HG03460 (cell line): ENCODE data around the gene DHX34.

Experiments
- ATAC-seq: cut with Tn5 transposase; IDR thresholded peaks from one replicate; pipeline ENCODE4 v1.9.1; 2021; ENCODE audit not compliant: unreplicated experiment

DHX34 gene

DNA sequence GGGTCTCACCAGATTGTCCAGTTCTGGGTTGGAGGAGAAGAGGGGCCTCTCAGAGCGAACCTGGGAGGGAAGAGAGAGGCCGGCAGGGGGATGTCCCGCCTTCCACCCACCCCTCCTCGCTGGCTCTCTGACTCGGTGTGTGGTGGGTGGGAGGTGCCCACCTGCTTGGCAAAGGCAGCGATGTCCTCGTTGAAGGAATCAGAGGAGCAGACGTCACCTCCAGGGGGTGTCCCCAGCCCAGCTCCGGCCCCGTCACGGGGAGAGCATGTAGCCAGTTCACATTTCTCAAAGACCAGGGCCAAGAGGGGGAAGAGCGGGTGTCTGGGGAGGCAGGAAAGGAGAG lies 67.5 kb downstream of the DHX34 start:
- no peak for ATAC-seq

GRCh38 chr19:47417107-47417745 lies 68.1 kb downstream of the DHX34 start:
- no peak for ATAC-seq

GRCh38 chr19:47417746-47418691 lies 68.9 kb downstream of the DHX34 start:
- no peak for ATAC-seq

DNA sequence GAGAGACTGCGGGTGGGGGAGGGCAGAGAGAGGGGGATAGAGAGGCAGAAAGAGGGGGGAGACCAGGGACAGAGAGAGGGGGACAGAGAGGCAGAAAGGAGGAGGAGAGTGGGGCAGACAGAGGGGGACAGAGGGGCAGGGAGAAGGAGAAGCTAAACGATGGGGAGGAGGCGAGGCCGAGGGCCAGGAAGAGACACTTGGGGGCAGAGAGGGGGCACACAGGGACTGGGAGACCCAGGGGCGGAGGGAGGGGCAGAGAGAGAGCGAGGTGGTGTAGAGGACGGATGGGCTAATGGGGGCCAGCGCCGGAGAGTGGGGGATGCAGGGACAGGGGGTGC lies 69.5 kb downstream of the DHX34 start:
- ATAC-seq, result no peak

DNA sequence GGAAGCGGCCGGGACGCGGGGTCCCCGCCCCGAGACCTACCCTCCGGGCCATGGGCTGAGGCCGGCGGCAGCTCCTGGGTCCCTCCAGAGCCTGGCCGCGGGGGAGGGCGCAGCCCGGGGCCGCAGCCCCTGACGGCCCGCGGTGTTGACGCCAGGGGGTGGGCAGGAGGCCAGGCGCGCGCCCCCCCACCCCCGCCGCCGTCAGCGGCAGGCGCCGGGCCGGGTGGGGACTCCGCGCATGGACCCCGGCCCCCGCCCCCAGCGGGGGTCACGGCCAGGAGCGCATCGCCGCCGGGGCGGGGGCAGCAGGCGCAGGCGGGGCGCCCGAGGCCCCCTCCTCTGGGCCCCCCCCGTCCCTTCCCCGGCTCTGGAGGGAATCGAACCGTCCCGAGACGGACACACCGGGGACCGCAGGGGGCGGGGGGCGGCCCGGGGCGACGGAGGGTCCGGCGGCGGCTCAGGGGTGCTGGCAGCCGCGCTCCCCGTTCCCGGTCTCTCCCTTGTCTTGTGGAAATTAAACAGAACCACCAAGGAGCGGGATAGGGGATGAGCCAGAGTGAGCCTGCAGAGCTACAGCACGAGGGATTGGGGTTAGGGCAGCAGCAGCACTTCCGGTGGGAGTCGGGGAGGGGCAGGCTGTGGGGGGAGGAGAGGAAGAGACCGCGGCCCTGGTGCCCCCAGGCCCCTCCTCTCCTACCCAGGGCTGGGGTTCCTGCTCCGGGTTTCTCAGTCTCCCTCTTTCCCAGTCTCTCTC lies 70.1 kb downstream of the DHX34 start, which contains the start of gene MEIS3:
Gene MEIS3, minus strand, starts transcription at position 498 of the 754 bp plus-strand sequence. Its CDS starts 446 bp downstream, at position 52.
- ATAC-seq, result no peak

- ATAC-seq, result no peak
Measured at GRCh38 chr19:47419789-47420188, 70.7 kb downstream of the DHX34 start.

DNA sequence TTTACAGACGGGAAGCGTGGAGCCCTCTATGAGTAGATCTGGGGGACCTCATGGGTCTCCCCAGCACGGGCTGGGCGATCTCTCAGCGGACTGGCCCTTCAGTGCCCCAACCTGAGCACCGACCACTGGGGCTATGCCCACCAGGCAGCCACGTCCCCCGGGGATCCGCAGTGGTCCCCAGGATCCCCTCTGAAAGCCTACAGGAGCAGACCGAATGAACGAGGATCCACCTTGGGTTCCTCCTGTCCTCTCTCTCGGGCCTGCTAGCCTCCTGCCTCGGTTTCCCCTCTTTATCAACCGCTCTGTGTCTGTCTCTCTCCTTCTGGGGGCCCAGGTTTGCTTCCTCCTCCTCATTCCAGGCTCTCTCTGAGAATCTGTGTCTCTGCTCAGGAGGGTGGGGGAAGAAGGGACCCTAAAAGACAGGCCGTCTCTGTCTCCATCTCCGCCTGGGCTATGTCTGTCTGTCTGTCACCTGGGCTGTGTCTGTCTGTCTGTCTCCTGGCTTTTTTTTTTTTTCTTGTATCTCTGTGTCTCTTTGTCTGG lies 72.2 kb downstream of the DHX34 start:
- ATAC-seq, result no peak

- no peak for ATAC-seq
Measured at GRCh38 chr19:47421844-47422395, 72.8 kb downstream of the DHX34 start.

DNA sequence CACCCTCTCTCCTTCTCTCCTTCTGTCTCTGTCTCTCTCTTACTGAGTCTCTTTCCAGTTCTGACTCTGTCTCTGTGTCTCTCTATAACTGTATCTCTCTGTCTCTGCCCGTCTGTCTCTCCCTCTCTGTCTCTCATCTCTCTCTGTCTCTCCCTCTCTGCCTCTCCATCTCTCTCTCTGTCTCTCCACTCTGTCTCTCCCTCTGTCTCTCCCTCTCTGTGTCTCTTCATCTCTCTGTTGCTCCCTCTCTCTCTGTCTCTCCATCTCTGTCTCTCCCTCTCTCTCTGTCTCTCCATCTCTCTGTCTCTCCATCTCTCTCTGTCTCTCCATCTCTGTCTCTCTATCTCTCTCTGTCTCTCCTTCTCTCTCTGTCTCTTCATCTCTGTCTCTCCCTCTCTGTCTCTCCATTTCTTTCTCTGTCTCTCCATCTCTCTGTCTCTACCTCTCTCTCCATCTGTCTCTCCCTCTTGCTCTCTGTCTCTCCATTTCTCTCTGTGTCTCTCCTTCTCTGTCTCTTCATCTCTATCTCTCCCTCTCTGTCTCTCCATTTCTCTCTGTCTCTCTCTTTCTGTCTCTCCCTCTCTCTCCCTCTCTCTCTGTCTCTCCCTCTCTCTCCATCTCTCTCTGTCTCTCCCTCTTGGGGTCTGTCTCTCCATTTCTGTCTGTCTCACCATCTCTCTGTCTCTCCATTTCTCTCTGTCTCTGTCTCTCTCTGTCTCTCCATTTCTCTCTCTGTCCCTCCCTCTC lies 73.5 kb downstream of the DHX34 start:
- no peak for ATAC-seq

DNA sequence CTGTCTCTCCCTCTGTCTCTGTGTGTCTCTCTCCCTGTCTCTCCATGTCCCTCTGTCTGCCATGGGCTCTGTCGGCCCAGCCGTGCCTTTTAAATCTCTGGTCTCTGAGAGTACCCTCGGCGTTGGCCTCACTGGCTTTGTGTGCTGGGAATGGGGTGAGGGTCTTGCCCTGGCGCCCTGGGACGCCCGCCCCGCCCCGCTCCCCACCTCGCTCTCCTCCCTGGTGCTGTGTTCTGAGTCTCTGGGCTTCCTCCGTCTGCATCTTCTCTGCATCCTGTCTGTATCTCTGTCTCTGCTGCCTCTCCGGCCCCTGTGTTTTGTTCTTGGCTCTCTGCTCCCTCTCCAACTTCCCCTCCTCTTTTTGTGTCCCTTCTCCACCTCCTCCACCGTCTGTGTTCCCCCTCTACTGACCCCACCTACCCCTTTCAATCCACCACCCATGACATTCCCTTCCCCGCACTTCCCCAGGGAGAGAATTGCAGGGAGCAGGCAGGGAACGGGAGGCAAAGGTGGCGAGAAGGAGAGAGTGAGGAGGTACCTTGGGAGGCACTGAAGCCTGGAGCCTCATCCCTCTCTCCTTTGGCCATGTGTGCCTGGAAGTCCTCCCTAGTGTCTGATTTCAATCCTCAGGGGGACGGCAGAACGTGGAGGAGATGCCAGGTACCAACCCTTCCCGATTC lies 74.2 kb downstream of the DHX34 start:
- ATAC-seq, result no peak

DNA sequence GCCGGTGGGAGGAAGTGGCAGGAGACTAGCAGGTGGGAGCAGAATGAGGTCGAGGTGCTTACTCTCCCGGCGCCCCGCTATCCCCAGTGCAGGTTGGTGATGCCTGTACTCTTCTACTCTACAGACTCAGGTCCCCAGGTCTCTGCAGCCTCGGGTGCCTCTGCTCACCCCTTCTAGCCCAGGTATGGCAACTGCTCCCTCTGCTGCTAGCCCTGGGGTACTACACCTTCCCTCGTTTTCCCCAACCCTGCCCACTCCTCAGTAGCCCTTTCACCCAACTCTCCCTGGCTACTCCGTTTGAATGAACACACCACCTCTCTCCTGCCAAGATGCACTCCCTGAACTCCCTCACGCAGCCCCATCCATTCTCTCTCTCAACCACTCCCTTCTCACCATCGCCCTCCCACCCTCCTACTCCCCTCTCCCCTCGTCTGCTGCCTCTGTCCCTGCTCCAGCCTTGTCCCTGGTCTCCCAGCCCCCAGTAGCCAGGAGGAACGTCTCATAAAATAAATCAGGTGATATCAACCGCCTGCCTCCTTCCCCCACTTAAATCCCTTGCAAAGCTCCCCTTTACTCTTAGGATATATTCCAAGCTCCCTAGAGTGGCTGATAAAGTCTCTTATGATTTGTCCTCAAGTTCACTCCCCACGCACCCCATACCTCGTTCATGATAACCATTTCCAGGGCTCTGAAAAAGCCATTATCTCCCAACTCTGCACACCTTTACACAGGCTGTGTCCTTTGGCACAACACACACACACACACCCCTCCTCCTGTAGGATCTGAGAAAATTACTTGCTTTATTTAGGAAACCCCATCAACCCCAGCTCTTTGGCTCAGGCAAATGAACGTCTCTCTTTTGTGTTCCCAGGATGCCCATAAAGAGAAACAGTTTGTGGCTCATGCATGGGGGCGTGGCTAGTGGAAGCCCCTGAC lies 78.4 kb downstream of the DHX34 start:
- ATAC-seq, result no peak

DNA sequence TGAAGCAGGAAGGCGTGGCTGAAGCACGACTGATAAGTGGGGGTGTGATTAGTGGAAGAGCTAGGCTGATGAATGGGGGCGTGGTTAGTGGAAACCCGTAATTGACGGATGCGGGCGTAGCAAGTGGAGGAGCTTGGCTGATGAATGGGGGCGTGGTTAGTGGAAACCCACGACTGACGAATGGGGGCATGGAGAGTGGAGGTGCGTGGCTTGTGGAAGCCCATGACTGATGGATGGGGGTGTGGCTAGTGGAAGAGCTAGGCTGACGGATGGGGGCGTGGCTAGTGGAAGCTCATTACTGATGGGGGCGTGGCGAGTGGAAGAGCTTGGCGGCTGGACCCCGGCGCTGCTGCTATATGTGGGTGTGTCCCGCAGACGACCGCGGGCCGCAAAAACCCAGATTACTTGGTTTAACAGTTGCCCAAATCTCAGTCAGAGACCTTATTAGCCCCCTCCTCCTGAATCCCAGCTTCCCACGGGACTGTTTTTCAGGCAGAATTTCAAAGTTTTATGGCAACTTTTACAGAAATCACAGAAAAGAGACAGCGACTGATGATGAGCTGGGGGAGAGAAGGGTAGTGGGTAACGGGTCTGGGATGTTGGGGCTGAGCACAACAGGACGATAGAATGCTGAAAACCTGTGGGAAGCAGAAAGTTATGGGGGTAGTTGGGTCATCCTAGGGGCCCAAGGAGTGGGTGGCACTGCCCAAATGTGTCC lies 79.2 kb downstream of the DHX34 start:
- ATAC-seq, result no peak

- no peak for ATAC-seq
Measured at GRCh38 chr19:47429140-47429793, 80.2 kb downstream of the DHX34 start.

DNA sequence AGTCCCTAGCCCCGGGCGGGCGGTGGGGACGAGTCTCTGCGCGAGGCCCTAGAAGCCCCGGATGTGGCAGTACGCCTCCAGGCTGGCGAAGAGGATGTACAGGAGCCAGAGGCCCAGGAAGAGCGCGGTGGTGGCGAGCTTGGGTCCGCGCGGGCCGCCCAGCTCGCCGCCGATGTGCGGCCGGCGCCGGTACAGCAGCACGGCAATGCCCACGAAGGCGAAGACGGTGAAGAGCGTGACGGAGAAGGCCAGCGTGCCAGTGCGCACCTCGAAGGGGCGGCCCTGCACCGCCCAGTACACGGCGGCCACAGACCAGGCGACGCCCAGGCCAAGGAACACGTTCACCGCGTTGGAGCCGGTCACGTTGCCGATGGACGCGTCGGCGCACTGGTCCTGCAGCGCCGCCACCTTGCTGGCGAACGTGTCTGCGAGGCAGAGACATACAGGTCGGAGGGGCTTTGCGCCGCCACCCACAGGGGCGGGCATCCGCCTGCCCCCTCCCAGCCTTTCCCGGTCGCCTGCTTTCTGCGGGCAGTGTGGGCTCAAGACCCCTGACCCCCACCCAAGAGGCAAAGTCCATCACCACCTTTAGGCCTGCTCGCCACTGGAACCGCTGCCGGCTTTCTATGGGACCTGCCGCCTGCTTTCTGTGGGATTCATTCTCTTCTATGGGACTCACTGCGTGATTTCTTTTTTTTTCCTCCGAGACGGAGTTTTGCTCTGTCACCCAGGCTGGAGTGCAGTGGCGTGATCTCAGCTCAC lies 81.1 kb downstream of the DHX34 start:
- no peak for ATAC-seq

DNA sequence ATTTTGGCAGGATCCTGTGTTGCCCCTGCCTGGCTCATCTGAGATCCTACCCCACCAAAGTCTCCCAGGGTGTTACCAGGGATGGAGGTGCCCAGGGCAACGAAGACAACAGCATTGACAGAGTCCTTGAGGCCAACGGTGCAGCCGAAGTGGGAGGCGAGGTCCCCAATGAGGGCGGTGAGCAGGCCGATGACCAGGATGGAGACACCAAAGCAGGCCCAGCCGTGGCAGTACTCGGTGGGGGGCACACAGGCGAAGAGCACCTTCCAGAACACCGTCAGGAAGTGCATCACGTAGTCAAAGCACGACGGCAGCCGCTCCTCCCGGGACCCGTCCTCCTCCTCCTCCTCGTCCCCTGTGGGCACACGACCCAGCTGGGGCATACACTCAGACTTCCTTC lies 83.0 kb downstream of the DHX34 start:
- no peak for ATAC-seq
